ENCODE data around the gene EFTUD2.
"Not testable (repeated sequence)": the region's sequence is repeated elsewhere in the genome, so short reads cannot be mapped to it uniquely, and the experiment has no call there.

EFTUD2 gene

DNA sequence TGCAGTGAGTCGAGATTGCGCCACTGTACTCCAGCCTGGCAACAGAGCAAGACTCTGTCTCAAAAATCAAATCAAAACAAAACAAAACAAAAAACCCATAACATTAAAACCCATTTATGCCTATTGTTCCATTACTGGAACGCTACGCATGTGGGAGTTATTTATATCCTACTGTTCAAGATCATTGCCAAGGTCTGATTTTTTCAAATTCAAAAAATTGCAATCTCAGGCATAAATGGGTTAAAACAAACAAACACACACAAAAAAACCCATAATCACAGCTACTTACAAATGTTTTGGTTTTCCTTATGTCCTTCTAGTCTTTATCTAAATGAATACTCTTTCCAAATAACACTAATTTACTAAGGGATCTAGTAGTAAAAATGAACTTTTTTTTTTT is 87.0 kb downstream of the EFTUD2 start:
- no peak for DNase-seq

DNA sequence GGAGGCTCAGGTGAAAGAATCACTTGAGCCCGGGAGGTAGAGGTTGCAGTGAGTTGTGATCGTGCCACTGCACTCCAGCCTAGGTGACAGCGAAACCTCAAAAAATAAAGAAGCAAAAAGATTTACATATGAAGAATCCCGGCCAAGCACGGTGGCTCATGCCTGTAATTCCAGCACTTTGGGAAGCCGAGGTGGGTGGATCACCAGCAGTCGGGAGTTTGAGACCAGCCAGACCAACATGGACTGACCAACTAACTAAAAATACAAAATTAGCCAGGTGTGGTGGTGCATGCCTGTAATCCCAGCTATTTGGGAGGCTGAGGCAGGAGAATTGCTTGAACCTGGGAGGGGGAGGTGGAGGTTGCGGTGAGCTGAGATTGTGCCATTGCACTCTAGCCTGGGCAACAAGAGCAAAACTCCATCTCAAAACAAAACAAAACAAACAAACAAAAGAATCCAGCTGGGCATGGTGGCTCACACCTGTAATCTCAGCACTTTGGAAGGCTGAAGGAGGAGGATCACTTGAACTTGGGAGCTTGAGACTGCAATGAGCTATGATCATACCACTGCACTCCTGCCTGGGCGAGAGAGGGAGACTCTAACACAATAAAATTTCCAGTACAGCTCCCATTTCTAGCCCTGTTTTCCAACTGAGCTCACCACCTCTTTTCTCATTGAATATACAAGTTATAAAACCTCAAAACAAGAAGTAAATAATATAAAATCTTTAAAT is 90.4 kb downstream of the EFTUD2 start:
- not testable (repeated sequence) for DNase-seq

DNA sequence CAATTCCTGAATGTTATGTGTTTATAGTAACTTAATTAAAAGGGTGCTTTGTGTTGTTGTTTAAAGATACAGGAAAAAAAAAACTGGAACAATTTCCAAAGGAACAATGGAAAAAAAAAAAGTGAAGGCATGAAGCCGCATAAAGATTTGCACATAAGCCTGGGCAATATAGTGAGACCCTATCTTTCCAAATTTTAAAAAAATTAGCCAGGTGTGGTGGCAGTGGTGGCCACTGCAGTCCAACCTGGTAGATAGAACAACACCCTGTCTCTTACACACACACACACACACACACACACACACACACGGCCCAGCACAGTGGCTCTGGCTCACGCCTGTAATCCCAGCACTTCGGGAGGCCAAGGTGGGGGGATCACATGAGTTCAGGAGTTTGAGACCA is 91.1 kb downstream of the EFTUD2 start:
- DNase-seq = no peak

DNA sequence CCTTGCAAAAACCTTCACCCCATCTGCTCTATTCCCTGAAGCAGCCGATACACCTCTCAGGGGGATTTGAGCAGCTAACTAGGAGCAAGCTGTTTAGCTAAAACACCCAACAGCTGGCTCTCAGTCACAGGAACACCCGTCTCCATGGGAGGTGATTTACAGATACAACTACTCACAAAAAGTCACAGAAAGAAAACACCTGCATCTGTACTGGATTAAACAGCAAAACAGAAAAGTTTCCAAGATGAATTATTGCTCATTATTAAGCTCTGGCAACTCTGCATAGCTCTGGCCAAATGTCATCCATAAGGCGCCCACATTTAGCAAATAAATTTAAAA is 91.5 kb downstream of the EFTUD2 start:
- no peak for DNase-seq

- no peak for DNase-seq
Observed at GRCh38 chr17:44807093-44807816, 92.0 kb downstream of the EFTUD2 start.

DNA sequence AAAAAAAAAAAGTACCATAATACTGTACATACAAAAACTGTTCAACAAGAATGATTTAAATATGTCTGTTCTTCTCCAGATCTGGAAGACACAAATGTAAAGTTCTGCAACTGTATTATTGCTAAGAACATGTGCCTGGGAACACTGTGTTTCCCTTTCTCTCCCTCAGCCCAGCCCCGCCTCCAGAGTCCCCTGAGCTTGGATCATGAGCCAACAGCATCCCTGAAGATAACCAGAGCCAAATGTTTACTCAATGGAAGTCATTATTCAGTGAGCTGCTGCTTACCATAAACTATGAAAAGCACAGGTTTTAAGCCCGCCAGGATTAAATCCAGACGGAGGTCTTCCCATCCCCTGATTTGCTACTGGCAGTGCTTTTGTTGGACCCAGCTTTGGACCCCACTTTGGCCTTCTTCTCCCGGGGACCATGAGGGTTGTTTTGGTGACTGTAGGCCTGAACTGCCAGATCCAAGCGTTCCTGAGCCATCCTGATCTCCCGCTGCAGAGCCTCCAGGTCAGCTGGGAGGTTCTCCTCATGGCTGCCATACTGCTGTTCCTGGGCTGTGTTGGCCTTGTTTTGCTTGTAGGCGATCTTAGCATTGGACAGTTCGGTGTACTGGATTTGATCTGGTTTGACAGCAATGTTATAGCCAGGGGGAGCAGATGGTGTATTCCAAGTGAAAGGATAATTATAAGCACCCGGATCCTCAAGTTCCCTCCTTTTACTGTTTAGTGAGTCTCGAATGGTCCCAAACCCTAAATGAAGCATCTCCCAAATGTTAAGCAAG is 94.7 kb downstream of the EFTUD2 start:
- DNase-seq = no peak

DNA sequence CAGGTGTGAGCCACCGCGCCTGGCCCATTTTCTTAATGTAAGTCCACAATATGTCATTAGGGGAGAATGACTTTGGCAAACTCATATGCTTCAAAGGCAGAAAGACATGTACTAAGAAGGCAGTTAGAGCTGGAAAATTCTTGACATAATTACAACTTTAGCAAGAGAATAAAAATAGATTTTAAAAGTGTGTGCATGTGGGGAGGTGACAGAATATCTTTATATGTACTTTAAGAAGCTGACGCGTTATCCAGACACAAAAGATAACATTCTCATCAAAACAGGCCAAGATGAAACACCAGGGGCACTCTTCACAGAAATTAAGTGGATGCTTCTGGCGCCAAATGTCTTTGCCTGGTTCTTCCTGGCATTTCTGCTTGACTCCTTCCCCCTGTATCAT is 97.4 kb downstream of the EFTUD2 start:
- DNase-seq = no peak

All from nucleus accumbens (tissue), 56 donors.